Fibroblast of lung (primary cell): ENCODE data around the gene DIP2C. TPM values are rescaled to one million over a fixed set of nuclear protein-coding genes. Genes with fewer than 3 reads are reported as not detected.

Source experiments
- DNase-seq, 2 donors: peaks; one replicate each; pipeline versions ENCODE4 v3.0.0 to v3.0.0-alpha.2; 2010; ENCODE audit warnings: low read depth in 2 of 2
- H2AFZ ChIP-seq: 2 replicates; pipeline ENCODE4 v1.5.1; 2012; ENCODE audit warnings: low read length, control low read depth, inconsistent platforms
- H3K27ac ChIP-seq: 2 replicates; pipeline ENCODE4 v1.5.1; 2011; ENCODE audit warnings: low read length, control low read depth; ENCODE audit not compliant: insufficient read depth
- H3K27me3 ChIP-seq: 2 replicates; pipeline ENCODE4 v1.5.1; 2011; ENCODE audit warnings: mild to moderate bottlenecking, low read length; ENCODE audit not compliant: control insufficient read depth, insufficient read depth
- H3K36me3 ChIP-seq: 2 replicates; pipeline ENCODE4 v1.5.1; 2011; ENCODE audit warnings: low read length; ENCODE audit not compliant: control insufficient read depth, insufficient read depth
- H3K4me1 ChIP-seq: 2 replicates; pipeline ENCODE4 v1.5.1; 2011; ENCODE audit warnings: low read length; ENCODE audit not compliant: control insufficient read depth, insufficient read depth; ENCODE audit errors: extremely low read depth
- H3K4me2 ChIP-seq: 2 replicates; pipeline ENCODE4 v1.5.1; 2011; ENCODE audit warnings: low read length, control low read depth; ENCODE audit not compliant: insufficient read depth; ENCODE audit errors: extremely low read depth
- H3K4me3 ChIP-seq, 4 experiments: fragments of 200-600 bp in 1 of 4; sonication (generic) in 1 of 4; replicated peaks in 1 of 4; 2 replicates each; pipeline ENCODE4 v1.5.1; 2011 to 2016; ENCODE audit warnings: low read length in 4 of 4, low read depth in 3 of 4, mild to moderate bottlenecking in 3 of 4, control low read depth in 2 of 4, inconsistent platforms in 1 of 4, mixed read lengths in 1 of 4; ENCODE audit not compliant: insufficient read depth in 1 of 4; ENCODE audit errors: control extremely low read depth in 1 of 4
- H3K79me2 ChIP-seq: 2 replicates; pipeline ENCODE4 v1.5.1; 2012; ENCODE audit warnings: mild to moderate bottlenecking, low read length, inconsistent platforms; ENCODE audit not compliant: control insufficient read depth, insufficient read depth
- H3K9ac ChIP-seq: 2 replicates; pipeline ENCODE4 v1.5.1; 2011; ENCODE audit warnings: mild to moderate bottlenecking, low read length, control low read depth; ENCODE audit not compliant: insufficient read depth
- H3K9me3 ChIP-seq: 2 replicates; pipeline ENCODE4 v1.5.1; 2012; ENCODE audit warnings: low read depth, low read length; ENCODE audit not compliant: control insufficient read depth, insufficient read depth
- H4K20me1 ChIP-seq: 2 replicates; pipeline ENCODE4 v1.5.1; 2011; ENCODE audit warnings: low read length; ENCODE audit not compliant: control insufficient read depth, insufficient read depth; ENCODE audit errors: extremely low read depth
- EZH2 ChIP-seq: IDR thresholded peaks from 2 replicates; pipeline ENCODE4 v1.5.1; 2012; ENCODE audit warnings: low read length, control low read depth, mild to moderate bottlenecking; ENCODE audit errors: missing control alignments
- polyA plus RNA-seq, 2 donors: library from polyadenylated mRNA; depleted of rRNA in 1 of 2; stranded (reverse) in 1 of 2; unstranded in 1 of 2; fragments of >200 nt; gene quantifications; 2 replicates each; pipeline ENCODE4 v1.2.1, GENCODE V29; 2011 to 2012; ENCODE audit warnings: missing spikeins in 1 of 2
- total RNA-seq: library from RNA; depleted of rRNA; stranded (reverse); fragments of >200 nt; gene quantifications from 2 replicates; pipeline ENCODE4 v1.2.1, GENCODE V29; 2014
- TF ChIP-seq, protein P1 (sequence below), 2 donors: IDR thresholded peaks in 1 of 2; conservative IDR thresholded peaks in 1 of 2; 1 replicate in 1 of 2; 2 replicates in 1 of 2; pipeline ENCODE4 v1.5.1; 2011 to 2012; ENCODE audit warnings: low read length in 2 of 2, control low read depth in 1 of 2, inconsistent platforms in 1 of 2, low read depth in 1 of 2, mild to moderate bottlenecking in 1 of 2

Gene DIP2C
- total and polyA plus RNA-seq, 2 donors (not counting 1 experiment from before 2014, with no cell fraction given): 10.7 to 18.3 TPM

DNA sequence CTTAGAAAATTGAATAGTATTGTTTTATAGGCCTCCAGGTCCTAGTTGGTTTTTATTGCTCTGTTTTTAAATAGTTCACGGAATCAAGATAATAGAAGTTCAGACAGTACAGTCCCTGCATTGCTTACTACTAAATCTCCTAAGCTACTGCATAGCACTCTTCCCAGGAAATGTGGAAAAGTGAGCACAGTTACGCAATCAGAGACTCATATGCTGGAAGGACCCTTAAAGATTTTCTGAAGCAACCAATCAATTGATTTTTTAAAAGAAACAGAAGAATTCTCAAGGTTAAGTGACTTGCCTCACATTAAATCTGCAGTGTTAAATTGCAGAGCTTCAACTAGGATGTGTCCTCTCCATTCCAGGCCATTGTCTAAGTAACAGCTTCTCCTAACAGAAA is 23.1 kb upstream of the DIP2C start:
- Histone ChIP-seq H3K27ac (no peak overlapping the region), H2AFZ (no peak overlapping the region), H3K9me3 (no peaks in the 10 kb centered on the region), H3K4me3 (no peak overlapping the region), H3K27me3 (peaks cover 7% of the 10 kb centered on the region), H3K9ac (no peak overlapping the region), H3K4me2 (no peak overlapping the region), H4K20me1 (no peaks in the 10 kb centered on the region), H3K79me2 (no peaks in the 10 kb centered on the region), H3K4me1 (no peaks in the 10 kb centered on the region), H3K36me3 (no peaks in the 10 kb centered on the region)
- TF ChIP-seq, protein P1, sequence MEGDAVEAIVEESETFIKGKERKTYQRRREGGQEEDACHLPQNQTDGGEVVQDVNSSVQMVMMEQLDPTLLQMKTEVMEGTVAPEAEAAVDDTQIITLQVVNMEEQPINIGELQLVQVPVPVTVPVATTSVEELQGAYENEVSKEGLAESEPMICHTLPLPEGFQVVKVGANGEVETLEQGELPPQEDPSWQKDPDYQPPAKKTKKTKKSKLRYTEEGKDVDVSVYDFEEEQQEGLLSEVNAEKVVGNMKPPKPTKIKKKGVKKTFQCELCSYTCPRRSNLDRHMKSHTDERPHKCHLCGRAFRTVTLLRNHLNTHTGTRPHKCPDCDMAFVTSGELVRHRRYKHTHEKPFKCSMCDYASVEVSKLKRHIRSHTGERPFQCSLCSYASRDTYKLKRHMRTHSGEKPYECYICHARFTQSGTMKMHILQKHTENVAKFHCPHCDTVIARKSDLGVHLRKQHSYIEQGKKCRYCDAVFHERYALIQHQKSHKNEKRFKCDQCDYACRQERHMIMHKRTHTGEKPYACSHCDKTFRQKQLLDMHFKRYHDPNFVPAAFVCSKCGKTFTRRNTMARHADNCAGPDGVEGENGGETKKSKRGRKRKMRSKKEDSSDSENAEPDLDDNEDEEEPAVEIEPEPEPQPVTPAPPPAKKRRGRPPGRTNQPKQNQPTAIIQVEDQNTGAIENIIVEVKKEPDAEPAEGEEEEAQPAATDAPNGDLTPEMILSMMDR (conservative IDR thresholded peaks at IDR 0.05 in 1 of 2, IDR thresholded peaks at IDR 0.05 in 1 of 2; ENCODE audit: low read depth in 1 of 2, low read length in 2 of 2): no peak
- no peak for TF ChIP-seq EZH2
- peak in 1 of 2 donors; percentile 9 for DNase-seq

DNA sequence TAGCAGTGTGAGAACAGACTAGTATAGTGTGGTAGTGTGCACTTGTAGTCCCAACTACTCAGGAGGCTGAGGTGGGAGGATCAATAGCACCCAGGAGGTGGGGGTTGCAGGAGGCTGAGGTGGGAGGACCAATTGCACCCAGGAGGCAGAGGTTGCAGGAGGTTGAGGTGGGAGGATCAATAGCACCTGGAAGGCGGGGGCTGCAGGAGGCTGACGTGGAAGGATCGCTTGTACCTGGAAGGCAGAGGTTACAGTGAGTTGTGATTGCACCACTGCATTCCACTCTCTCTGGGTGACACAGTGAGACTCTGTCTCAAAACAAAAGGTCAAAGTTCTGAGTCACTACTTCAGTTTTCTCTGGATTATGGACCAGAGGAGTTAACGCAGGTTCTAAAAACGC is 22.6 kb upstream of the DIP2C start:
- no peaks in the 10 kb centered on the region for H3K9me3 ChIP-seq
- DNase-seq: no peak

DNA sequence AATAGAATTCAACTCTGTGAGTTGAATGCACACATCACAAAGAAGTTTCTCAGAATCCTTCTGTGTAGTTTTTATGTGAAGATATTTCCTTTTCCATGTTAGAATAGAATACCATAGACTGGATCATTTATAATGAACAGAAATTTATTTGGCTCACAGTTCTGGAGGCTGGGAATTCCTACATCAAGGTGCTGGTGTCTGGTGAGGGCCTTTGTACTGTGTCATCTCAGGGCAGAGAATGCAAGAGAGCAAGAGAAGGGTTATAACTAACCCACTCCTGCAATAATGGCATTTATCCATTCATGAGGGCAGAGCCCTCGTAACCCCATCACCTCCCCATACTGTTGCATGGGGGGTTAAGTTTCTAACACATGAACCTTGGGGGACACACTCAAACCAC is 18.4 kb upstream of the DIP2C start:
- no peaks in the 10 kb centered on the region for H3K79me2 ChIP-seq
- H3K27ac ChIP-seq: no peak overlapping the region
- no peak overlapping the region for H3K9ac ChIP-seq
- H3K4me1 ChIP-seq: no peaks in the 10 kb centered on the region
- H2AFZ ChIP-seq: no peak overlapping the region
- H3K4me2 ChIP-seq: no peak overlapping the region
- DNase-seq: no peak
- no peaks in the 10 kb centered on the region for H3K36me3 ChIP-seq
- TF ChIP-seq EZH2: no peak
- TF ChIP-seq, protein P1 (conservative IDR thresholded peaks at IDR 0.05 in 1 of 2, IDR thresholded peaks at IDR 0.05 in 1 of 2; ENCODE audit: low read depth in 1 of 2, low read length in 2 of 2): no peak
- H3K27me3 ChIP-seq: peaks cover 11% of the 10 kb centered on the region
- H4K20me1 ChIP-seq: no peaks in the 10 kb centered on the region
- no peak overlapping the region for H3K4me3 ChIP-seq
- H3K9me3 ChIP-seq: no peaks in the 10 kb centered on the region

More for the DNA sequence above, 22.6 kb upstream of the DIP2C start:
- Histone ChIP-seq H3K4me2 (no peak overlapping the region), H3K79me2 (no peaks in the 10 kb centered on the region), H3K9ac (no peak overlapping the region), H2AFZ (no peak overlapping the region), H4K20me1 (no peaks in the 10 kb centered on the region), H3K27me3 (peaks cover 7% of the 10 kb centered on the region), H3K36me3 (no peaks in the 10 kb centered on the region), H3K4me1 (no peaks in the 10 kb centered on the region), H3K4me3 (no peak overlapping the region), H3K27ac (no peak overlapping the region)
- TF ChIP-seq, protein P1 (conservative IDR thresholded peaks at IDR 0.05 in 1 of 2, IDR thresholded peaks at IDR 0.05 in 1 of 2; ENCODE audit: low read depth in 1 of 2, low read length in 2 of 2): no peak
- TF ChIP-seq EZH2: no peak
